ENCODE results near the gene ASPA.

The ASPA gene

GRCh38 chr17:3534881-3535252 lies 59.1 kb downstream of the ASPA start:
- H3K4me3 ChIP-seq (ENCODE audit: low read length): peak overlapping the region; percentile 52; the same call in 1 of the 2 replicates
- DNase-seq (ENCODE audit: low read depth): peak; percentile 70
- TF ChIP-seq, protein P1, sequence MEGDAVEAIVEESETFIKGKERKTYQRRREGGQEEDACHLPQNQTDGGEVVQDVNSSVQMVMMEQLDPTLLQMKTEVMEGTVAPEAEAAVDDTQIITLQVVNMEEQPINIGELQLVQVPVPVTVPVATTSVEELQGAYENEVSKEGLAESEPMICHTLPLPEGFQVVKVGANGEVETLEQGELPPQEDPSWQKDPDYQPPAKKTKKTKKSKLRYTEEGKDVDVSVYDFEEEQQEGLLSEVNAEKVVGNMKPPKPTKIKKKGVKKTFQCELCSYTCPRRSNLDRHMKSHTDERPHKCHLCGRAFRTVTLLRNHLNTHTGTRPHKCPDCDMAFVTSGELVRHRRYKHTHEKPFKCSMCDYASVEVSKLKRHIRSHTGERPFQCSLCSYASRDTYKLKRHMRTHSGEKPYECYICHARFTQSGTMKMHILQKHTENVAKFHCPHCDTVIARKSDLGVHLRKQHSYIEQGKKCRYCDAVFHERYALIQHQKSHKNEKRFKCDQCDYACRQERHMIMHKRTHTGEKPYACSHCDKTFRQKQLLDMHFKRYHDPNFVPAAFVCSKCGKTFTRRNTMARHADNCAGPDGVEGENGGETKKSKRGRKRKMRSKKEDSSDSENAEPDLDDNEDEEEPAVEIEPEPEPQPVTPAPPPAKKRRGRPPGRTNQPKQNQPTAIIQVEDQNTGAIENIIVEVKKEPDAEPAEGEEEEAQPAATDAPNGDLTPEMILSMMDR (conservative IDR thresholded peaks at IDR 0.05; ENCODE audit: low read length): no peak

DNA sequence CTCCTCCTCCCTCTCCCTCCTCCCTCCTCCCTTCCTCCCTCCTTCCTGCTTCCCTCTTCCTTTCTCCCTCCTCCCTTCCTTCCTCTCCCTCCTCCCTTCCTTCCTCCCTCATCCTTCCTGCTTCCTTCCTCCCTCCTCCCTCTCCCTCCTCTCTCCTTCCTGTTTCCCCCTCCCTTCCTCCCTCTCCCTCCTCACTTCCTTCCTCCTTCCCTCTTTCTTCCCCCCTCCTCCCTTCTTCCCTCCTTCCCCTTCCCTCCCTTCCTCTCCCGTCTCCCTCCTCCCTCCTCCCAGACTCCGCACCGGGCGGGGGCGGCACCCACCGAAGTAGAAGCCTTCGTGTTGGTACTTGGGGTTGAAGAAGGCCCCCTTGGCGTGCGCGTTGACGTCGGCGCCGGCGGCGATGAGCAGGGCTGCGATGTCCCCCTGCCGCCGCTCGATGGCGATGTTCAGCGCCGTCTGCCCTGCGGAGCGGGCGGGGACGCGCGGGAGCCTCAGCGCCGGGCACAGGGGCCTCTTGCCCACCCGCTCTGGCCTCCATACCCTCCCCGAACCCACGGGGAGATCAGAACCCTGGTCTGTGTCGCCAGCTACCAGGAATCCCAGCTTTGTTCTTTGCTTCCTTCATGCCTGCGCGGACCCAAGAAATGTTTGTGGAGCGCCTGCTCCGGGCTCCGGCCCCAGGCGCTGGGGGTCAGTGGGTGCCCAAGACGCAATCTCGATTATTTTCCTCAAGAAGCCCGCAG lies 59.6 kb downstream of the ASPA start:
- TF ChIP-seq, protein P1 (conservative IDR thresholded peaks at IDR 0.05; ENCODE audit: low read length): peak; percentile 58
- peak overlapping the region; percentile 53 for H3K4me3 ChIP-seq (ENCODE audit: low read length)
- DNase-seq (ENCODE audit: low read depth): peak; percentile 80

GRCh38 chr17:3536716-3537115 lies 60.9 kb downstream of the ASPA start:
- TF ChIP-seq, protein P1 (conservative IDR thresholded peaks at IDR 0.05; ENCODE audit: low read length): no peak
- DNase-seq (ENCODE audit: low read depth): no peak

GRCh38 chr17:3539881-3540540 lies 64.2 kb downstream of the ASPA start:
- no peak overlapping the region for H3K4me3 ChIP-seq (ENCODE audit: low read length)
- TF ChIP-seq, protein P1 (conservative IDR thresholded peaks at IDR 0.05; ENCODE audit: low read length): no peak
- no peak for DNase-seq (ENCODE audit: low read depth)

More at GRCh38 chr17:3536716-3537115, 60.9 kb downstream of the ASPA start:
- no peak overlapping the region for H3K4me3 ChIP-seq (ENCODE audit: low read length)

- H3K4me3 ChIP-seq (ENCODE audit: low read length): no peak overlapping the region
- no peak for DNase-seq (ENCODE audit: low read depth)
- TF ChIP-seq, protein P1 (conservative IDR thresholded peaks at IDR 0.05; ENCODE audit: low read length): no peak
Observed at GRCh38 chr17:3542410-3543088, 66.8 kb downstream of the ASPA start.

GRCh38 chr17:3543453-3543852 lies 67.7 kb downstream of the ASPA start:
- DNase-seq (ENCODE audit: low read depth): no peak
- TF ChIP-seq, protein P1 (conservative IDR thresholded peaks at IDR 0.05; ENCODE audit: low read length): no peak

More at GRCh38 chr17:3543453-3543852, 67.7 kb downstream of the ASPA start:
- no peak overlapping the region for H3K4me3 ChIP-seq (ENCODE audit: low read length)

Measured in AG10803 (cell line).